ENCODE data around the gene TLCD1. TPM values are rescaled to one million over a fixed set of nuclear protein-coding genes. Genes with fewer than 3 reads are reported as not detected.

The TLCD1 gene
- 3.6 and 6.1 TPM in 2 replicates for total RNA-seq

GRCh38 chr17:28726226-28726626 lies at the start of gene TLCD1:
Gene TLCD1, minus strand, starts transcription at chr17:28726233. Its CDS starts 136 bp downstream, at chr17:28726097.

GRCh38 chr17:28743243-28744103 lies 17.4 kb upstream of the TLCD1 start, which contains the start of gene TRAF4:
Gene TRAF4, plus strand, starts transcription at chr17:28744011. Its CDS starts 102 bp downstream, at chr17:28744113.

GRCh38 chr17:28728364-28729200 lies 2.5 kb upstream of the TLCD1 start, which contains the start of gene NEK8:
Gene NEK8, plus strand, starts transcription at chr17:28728788. Its CDS starts 26 bp downstream, at chr17:28728814.

GRCh38 chr17:28717578-28718332 lies 8.3 kb downstream of the TLCD1 start, which contains the start of gene RAB34:
Gene RAB34, minus strand, starts transcription at chr17:28717868. Its CDS starts 602 bp downstream, at chr17:28717266.

GRCh38 chr17:28711723-28712031 lies 14.4 kb downstream of the TLCD1 start, which contains the start of gene PROCA1:
Gene PROCA1, minus strand, starts transcription at chr17:28711888. Its CDS starts 228 bp downstream, at chr17:28711660.

Other genes with a start within 250 kb of the TLCD1 start
- not detected in 2 replicates for gene FOXN1, start 219.9 kb downstream of the TLCD1 start, total RNA-seq
- 35.9 and 41.8 TPM in 2 replicates for gene UNC119, start 173.6 kb downstream of the TLCD1 start, total RNA-seq
- 117 and 163 TPM in 2 replicates for gene PIGS, start 154.7 kb downstream of the TLCD1 start, total RNA-seq
- gene ALDOC, start 149.3 kb downstream of the TLCD1 start, total RNA-seq = 230 and 260 TPM in 2 replicates
- gene SPAG5, start 127.2 kb downstream of the TLCD1 start, total RNA-seq = 6.0 and 13.3 TPM in 2 replicates
- 8.4 and 9.5 TPM in 2 replicates for gene RSKR, start 112.0 kb downstream of the TLCD1 start, total RNA-seq
- 164 and 202 TPM in 2 replicates for gene BLTP2, start 81.1 kb downstream of the TLCD1 start, total RNA-seq
- gene SDF2, start 64.3 kb downstream of the TLCD1 start, total RNA-seq = 41.8 and 52.4 TPM in 2 replicates
- 82.4 and 86.2 TPM in 2 replicates for gene SUPT6H, start 64.0 kb downstream of the TLCD1 start, total RNA-seq
- 0.85 and 1.6 TPM in 2 replicates for gene PROCA1, start 14.3 kb downstream of the TLCD1 start, total RNA-seq
- gene RAB34, start 8.4 kb downstream of the TLCD1 start, total RNA-seq = 104 and 121 TPM in 2 replicates
- 502 and 593 TPM in 2 replicates for gene RPL23A, start 6.2 kb downstream of the TLCD1 start, total RNA-seq
- 3.8 and 5.4 TPM in 2 replicates for gene NEK8, start 2.6 kb upstream of the TLCD1 start, total RNA-seq
- 15.6 and 32.4 TPM in 2 replicates for gene TRAF4, start 17.8 kb upstream of the TLCD1 start, total RNA-seq
- gene FAM222B, start 116.6 kb upstream of the TLCD1 start, total RNA-seq = 7.0 and 10.3 TPM in 2 replicates
- 28.4 and 36.1 TPM in 2 replicates for gene ERAL1, start 128.8 kb upstream of the TLCD1 start, total RNA-seq
- 51.4 and 56.3 TPM in 2 replicates for gene FLOT2, start 171.5 kb upstream of the TLCD1 start, total RNA-seq
- 5.9 and 11.9 TPM in 2 replicates for gene DHRS13, start 176.8 kb upstream of the TLCD1 start, total RNA-seq
- gene PHF12, start 225.3 kb upstream of the TLCD1 start, total RNA-seq = 16.7 and 26.8 TPM in 2 replicates